HT-29 (cell line): ENCODE results near the gene SCLY. TPM values are rescaled to one million over a fixed set of nuclear protein-coding genes. Genes with fewer than 3 reads are reported as not detected.
"Not testable (repeated sequence)": the region's sequence is repeated elsewhere in the genome, so short reads cannot be mapped to it uniquely, and the experiment has no call there.

Experiments used
- DNase-seq: peaks from one replicate; pipeline ENCODE4 v3.0.0-alpha.2; 2015; ENCODE audit warnings: low spot score
- total RNA-seq: library from RNA; depleted of rRNA; stranded (reverse); fragments of >200 nt; shearing (Covaris generic); gene quantifications from 2 replicates; pipeline ENCODE4 v1.2.3, GENCODE V29; 2014; rRNA removed

The SCLY gene, protein sequence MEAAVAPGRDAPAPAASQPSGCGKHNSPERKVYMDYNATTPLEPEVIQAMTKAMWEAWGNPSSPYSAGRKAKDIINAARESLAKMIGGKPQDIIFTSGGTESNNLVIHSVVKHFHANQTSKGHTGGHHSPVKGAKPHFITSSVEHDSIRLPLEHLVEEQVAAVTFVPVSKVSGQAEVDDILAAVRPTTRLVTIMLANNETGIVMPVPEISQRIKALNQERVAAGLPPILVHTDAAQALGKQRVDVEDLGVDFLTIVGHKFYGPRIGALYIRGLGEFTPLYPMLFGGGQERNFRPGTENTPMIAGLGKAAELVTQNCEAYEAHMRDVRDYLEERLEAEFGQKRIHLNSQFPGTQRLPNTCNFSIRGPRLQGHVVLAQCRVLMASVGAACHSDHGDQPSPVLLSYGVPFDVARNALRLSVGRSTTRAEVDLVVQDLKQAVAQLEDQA
- 41.6 and 45.6 TPM in 2 replicates for total RNA-seq

DNA sequence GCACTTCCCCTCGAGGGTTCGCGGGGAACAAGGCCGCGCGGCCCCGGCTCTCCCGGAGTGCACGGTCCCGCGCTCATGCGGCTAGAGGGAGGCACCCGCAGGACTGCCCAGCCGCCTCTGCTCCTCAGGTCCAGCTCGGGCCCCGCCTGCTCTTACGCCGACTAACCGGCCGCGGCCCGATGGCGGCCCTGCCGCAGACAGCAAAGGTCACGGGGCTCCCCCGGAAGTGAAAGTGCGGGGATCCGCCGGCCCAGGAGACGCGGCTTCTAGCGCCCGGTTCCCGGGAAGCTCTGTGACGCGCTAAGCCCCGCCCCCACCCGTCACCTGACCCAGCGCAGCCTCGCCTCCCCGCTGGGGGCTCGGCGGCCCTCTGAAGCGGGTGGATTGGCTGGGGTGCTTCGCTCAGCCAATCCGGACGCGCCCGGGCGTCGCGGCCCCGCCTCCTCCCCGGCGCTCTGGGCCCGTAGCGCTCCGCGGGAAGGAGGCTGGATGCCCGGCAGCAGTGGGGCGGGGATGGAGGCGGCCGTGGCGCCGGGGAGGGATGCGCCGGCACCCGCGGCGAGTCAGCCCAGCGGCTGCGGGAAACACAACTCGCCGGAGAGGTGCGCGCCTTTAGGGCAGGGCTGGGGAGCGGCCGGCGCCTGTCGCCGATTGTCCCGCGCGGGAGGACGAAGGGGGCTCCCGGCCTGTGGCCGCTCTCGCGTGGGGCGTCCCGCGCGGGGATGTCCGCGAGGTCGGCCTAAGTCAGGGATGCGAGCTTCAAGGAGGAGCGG, at the start of gene SCLY:
Gene SCLY, plus strand, starts transcription at position 460 of the 773 bp plus-strand sequence. Its CDS starts 54 bp downstream, at position 514.
- DNase-seq: peak; percentile 97

DNA sequence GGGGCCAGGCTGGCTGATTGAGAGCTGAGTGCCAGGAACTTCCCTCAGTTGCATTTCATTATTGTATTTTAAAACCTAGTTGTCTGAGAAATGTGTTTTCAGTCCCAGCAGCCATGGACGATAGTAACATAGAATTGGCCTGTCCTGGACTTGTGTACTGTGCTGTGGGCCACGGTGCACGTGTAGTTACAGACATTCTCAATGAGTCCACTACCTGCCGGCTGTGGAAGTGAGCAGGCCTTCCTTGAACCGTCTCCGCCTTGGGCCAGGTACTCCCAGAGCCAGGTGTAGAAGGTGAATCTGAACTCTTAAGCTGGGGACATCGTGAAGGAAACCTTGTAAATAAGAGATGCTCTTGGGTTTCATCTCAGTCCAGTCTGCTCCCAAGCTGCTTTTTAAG, 47.0 kb upstream of the SCLY start:
- no peak for DNase-seq

DNA sequence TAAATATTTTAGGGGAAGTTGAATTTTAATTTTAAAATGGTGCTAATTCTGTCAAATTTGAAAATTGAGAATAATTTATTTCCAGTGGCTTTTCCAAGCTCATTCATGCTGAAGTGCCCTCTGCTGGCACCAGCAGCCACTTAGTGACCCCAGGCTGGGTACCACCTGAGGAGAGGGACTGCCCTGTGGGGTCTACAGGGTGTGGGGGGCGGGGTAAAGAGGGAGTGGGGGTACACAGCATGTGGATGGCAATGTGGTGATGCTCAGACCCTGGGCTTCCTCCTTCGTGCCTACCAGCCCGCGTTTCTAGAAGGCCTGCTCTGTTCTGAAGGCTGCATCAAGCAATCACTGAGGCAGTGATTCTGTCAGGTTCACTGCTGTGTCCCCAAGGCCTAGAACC, 45.1 kb upstream of the SCLY start:
- DNase-seq: no peak

DNA sequence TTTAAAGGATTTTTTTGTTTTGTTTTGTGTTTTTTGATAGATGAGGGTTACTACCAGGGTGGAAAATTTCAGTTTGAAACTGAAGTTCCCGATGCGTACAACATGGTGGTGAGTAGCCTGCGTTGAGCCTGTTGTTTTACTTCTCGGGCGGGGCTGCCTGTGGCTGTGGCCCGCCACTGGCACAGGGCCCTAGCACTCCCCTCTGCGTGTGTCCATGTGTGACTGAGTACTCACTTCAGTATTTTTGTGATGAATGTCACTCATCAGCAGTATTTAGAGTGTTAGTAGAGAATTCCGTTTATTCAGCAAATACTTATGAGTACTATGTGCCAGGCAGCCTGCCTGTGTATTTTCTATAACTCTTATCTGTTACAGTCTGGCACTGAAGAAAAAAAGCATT, 44.3 kb upstream of the SCLY start:
- DNase-seq: no peak

DNA sequence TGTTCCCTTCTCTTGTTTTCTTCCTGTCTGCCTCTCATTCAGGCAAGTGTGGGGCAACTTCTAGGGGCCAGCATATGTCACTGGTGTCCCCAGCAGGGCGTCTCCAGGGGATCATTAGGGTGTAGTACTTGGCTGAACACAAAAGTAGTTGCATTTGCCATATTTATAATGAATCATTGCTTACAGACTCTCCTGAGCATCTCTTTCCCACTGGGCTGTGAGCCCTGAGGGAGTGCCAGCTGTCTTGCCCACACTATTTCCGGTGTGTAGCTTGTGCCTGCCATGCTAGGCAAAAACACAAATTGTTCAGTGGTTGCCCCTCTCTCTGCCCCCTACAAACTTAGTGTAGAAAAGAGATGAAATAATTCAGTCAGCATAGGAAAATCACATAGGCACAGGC, 40.8 kb upstream of the SCLY start:
- no peak for DNase-seq

DNA sequence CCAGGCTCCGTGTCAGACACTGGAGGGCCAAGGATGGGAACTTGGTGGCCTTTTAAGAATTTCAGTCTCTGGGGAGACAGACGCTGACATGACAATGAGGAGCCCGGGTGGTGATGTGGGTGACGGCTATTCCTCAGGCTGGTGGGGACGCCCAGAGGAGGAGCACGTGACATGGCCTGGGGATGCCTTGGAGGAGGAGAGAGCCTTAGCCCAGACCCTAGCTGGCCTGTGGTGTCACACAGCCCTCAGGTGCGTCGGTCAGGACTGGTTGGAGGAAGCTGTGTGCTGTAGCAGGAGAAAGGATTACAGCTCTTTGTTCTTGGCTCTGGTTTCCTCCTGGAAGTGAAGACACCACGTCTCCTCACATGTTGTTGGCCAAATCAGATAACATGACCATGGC, 40.0 kb upstream of the SCLY start:
- DNase-seq: no peak

DNA sequence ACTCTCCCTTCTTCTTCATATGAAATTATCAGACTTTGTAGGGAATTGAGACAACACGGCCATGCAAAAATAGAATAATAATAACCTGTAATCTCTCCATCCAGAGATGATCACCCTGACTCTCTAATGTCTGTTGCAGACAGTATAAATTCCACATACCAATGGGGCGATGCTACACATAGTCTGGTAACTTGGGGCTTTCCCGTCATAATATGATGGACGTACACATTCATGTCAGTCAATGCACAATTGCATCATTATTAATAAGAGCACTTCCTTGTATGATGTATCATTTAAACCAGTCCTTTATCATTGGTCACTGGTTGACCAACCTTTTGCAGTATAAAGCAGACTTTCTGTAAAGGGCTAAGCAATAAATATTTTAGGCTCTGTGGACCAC, 39.5 kb upstream of the SCLY start:
- DNase-seq: no peak

DNA sequence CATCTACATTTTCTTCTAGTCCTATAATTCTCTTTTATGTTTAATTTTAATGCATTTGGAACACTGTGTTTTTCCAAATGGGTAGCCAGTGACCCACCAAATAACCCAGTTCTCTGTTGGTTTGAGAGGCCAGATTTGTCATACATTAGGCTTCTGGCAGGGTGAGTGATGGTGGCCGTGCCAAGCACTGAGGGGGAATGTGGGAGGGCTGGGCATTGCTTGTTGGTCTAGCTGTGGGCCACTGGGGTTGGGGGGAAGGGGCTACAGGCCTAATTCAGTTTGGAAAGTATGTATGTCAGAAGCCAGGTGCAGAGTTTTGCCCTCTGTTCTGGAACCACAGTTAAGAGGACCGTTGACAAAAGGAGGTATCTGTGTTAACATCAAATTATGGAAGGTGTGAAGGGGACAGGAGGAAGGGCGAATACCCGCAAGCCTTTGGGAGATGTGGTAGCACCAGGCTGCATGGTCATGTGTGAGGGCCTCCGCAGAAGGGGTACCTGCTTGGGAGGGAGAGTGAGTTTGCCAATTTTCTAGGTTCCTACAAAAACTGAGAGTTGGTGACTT, 38.1 kb upstream of the SCLY start:
- no peak for DNase-seq

DNA sequence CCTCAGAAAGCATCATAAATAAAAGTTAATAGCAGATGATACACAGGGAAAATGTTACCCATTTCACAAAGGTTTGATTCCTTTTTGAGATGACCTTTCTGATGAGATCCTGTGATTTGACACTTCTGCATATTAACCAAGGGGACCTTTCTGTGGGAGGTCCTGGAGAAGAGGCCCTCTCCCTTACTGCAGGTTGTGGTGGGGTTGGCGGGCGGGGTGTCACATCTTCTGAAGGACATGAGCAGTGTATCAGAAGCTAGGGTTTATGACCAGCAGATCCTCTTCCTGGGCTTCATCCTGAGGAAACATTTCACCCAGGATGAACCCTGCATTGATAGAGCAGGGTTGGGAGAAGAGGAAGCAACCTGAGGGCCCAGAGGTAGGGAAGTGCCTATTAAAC, 37.2 kb upstream of the SCLY start:
- DNase-seq: no peak

DNA sequence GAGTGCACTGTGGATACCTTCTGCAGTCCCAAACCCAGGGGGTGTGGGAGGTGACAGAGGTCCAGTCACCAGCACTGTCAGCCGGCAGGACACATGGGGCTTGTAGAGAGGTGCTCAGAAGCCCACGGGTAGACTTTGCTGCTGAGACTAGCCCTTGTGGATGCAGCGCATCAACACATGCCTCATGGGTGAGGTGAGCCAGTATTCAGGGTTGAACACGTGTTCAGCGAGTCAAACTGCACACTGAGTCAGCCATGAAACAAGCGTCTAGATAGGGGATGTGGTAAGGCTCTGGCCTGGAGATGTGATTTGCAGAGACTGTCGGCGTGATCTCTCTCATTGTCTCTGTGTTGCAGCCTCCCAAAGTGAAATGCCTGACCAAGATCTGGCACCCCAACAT, 35.8 kb upstream of the SCLY start:
- DNase-seq: no peak

DNA sequence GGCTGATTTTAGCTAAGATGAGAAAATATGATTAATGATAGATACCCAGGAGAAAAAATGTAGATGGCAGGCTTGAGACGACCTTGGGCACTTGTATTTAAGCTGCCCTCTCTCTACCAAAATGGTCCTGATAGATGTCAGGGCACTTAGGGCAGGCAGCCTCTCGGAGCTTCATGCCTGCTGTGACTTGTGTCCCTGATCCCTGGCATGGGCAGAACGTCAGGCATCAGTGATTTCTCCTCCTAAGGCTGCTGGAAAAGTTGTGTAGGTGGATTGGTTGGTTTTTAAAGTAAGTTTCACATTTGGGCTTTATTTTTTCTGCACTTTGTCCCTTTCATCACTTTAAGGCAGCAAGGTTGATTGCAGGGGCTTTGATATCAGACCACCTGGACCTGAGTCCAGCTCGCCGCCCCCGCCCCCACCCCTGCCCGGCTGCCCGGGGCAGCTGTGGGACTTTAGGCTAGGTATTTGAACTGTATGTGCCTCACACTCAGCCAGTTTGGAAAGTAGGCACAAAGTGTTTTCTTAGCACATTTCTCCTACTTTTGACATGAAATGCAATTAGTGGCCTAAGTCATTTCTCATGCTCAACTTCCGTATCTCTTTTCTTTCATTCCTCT, 35.0 kb upstream of the SCLY start:
- DNase-seq: no peak

DNA sequence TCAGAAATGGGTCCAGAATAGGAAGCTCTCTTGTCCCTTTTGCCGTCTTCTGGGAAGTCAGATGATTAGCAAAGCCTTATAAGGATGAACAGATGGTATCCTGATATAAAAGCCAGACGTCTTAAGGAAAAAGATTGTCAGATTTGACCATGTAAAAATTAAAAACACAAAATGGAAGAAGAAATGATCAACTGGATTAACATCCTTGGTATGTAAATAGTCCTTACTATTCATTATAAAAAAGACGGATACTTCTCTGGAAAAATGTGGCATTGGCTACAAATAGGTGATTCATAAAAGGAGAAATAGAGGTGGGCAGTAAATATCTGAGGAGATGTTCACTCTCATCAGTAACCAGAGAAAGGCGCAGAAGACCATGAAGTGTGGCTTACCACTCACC, 33.7 kb upstream of the SCLY start:
- no peak for DNase-seq

DNA sequence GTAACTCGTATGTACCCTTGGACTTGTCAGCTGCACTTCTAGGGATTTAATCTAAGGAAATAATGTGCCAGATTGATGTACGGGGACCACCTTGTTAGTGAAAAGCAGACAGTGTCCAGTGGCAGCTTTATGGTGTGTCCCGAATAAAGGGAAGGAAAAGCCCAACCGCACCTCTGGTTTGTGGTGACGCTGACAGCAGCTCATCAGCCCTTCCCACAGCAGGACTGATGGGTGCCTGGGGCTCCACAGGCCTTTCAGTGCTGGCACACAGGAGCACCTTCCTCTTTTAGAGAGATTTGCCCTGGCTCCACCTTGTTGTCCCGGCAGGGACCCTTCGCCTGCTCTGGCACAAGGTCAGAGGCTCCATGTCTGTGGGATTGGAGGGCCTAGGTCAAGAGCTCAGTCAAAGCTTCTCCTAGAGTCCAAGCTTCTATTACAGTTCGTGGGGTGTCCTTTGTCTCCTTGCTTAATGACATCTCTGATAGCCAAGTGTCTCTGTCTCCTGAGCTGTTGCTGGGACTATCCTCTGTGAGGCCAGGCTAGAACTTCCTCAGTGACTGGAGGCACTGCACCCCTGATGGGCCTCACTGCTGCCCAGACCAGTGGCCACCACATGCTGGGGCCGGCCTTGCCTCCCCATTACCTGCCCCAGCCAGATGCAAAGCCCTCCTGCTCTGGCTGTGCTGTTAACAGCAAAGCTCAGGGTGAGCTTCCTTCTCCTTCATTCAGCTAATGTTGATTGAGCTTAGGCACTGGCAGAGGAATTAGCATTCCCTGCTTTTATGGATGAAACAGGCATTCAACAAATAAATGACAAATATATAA, 33.0 kb upstream of the SCLY start:
- DNase-seq: no peak

DNA sequence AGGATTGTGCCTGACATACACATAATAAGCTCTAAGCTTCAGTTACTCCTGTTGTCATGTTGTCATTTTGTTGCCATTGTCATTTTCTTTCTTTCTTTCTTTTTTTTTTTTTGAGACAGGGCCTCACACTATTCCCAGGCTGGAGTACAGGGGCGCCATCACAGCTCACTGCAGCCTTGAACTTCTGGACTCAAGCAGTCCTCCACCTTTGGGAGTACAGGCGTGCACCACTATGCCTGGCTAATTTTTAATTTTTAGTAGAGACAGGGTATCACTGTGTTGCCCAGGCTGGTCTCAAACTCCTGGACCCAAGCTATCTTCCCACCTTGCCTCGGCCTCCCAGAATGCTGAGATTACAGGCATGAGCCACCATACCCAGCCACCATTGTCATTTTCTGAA, 30.9 kb upstream of the SCLY start:
- DNase-seq: no peak

DNA sequence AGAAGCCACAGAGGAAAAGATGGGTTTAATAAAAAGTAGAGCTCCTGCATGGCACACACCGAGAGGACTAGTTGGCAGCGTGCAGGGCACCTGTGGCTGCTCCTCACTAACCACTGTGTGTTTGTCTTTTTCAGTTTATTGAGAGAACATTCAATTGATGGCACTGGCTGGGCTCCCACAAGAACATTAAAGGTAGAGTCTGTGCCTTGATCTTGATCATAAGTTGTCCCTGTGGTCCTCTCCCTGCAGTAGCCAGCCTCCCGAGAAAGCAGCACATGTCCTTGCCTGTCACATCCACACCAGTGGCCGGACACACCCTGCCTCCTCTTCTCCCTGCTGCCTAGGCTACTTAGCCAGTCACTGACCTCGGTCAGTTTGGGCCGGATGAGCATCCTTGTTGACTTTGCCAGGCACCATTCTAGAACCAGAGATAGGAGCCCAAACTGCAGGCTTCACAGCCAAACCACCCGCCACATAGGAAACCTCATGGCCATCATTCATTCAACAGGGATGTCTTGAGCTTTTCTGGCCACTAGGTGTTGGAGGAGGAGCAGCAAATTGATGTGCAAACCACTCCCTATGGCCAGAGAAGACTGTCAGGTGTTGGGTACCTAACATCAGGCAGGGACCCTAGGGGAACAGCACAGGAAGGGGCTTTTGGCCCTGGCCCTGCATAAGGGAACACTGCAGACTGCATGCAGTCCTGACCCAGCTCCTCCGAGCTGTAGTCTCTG, 30.2 kb upstream of the SCLY start:
- no peak for DNase-seq

DNA sequence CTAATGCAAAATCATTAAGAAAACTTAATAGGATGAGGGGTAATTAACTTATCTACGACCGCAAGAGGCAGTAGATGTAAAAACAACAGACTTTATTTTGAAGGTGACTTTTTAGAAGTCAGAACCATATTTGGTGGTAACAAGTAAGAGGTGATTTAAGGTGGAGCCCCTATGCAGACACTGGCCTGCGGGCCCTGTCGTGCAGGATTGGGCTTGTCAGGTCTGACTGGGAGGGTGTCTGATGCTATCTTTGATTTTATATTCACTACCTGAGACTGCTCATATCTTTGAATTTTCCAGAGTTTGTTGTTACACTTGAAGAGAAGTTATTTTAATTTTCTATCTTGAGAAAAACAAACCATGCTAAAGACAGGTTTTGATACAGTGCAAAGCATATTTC, 29.1 kb upstream of the SCLY start:
- no peak for DNase-seq

DNA sequence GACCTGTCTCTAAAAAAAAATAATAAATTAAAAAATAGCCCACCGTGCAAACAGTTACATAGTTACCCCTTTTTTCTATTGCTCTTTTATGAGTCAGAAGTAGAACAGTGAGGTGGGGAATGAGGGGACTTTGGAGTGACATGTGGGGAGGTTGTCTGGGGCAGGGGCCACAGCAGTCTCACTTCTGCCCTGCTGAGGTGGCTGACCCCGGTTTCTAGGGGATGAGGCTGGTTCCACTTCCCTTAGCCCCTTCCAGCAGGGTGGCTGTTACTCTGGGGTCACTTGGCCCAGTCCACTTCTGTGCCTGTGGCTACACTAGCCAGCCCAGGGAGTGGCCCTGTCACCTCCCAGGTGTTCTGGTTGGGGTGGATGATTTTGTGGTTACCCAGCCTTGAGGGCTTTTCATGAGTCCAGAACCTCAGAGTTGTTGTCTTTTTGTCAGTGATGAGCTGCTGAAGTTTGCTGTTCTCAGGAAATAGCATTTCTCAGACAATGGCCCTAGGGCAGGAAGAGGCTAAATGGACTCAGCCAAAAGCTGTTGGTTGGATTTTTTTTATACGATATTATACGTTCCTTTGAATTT, 28.0 kb upstream of the SCLY start:
- DNase-seq: no peak

DNA sequence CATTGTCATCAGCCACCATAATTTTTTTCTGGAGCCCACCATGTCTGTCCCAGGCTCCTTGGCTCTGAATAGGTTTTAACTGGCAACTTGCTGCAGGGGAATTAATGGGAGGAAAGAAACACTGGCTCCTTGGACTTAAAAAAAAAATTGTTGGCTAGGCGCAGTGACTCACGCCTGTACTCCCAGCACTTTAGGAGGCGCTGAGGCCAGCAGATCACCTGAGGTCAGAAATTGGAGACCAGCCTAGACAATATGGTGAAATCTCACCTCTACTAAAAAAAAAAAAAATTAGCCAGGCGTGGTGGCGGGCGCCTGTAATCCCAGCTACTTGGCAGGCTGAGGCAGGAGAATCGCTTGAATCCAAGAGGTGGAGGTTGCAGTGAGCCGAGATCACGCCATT, 26.8 kb upstream of the SCLY start:
- not testable (repeated sequence) for DNase-seq

DNA sequence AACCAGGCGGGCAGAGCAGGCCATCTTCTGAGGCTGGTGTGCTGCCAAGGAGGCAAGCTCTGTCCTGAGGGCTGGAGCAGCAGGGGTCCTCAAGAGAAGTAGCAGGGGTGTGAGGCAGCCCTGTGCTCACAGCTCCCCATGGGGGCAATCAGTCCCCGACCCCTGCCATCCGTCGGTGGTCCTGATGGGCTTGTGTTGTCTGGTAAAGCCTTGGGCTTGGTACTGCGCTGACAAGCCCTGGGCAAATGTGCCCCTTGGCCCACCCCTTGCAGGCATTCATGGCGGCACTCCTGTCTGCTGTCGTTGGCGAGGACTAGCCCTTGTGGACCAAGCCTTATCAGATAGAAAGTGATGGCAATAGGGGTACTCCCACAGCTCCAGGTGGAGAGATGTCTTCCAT, 22.6 kb upstream of the SCLY start:
- DNase-seq: no peak

DNA sequence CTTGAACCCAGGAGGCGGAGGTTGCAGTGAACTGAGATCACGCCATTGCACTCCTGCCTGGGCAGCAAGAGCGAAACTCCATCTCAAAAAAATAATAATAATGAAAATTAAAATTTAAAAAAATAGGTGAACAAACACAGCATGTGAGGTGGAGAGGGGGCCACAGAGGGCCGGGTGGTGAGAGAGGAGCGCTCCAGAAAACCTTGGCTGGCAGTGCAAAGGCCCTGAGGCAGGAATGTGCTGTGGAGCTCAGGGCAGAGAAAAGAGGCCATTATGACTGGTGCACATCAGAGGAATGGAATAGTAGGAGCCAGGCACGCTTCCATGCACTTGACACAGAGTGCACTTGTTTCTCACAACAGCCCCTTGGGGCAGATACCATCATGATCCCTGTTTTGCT, 21.6 kb upstream of the SCLY start:
- no peak for DNase-seq
